Adrenal gland (tissue), 12 donors: ENCODE results near the gene ISLR. TPM values are rescaled to one million over a fixed set of nuclear protein-coding genes. Genes with fewer than 3 reads are reported as not detected.

Source experiments
- DNase-seq, 7 donors: peaks; one replicate each; pipeline ENCODE4 v3.0.0-alpha.2; 2019 to 2020
- H3K27ac ChIP-seq, 5 donors: fragments of 200-600 bp; sonication (generic) in 4 of 5; 1 replicate in 3 of 5; 2 replicates in 2 of 5; pipeline versions ENCODE4 v1.5.1 to v1.8.0; 2016 to 2020; ENCODE audit warnings: mild to moderate bottlenecking in 1 of 5
- H3K27me3 ChIP-seq: fragments of 200-600 bp; 2 replicates; pipeline ENCODE4 v1.8.0; 2021
- H3K36me3 ChIP-seq, 2 donors: fragments of 200-600 bp; replicated peaks in 1 of 2; 1 replicate in 1 of 2; 2 replicates in 1 of 2; pipeline versions ENCODE4 v1.5.1 to v1.8.0; 2018 to 2022
- H3K4me1 ChIP-seq, 2 donors: fragments of 200-600 bp; replicated peaks in 1 of 2; 1 replicate in 1 of 2; 2 replicates in 1 of 2; pipeline versions ENCODE4 v1.5.1 to v1.8.0; 2018 to 2021
- H3K4me3 ChIP-seq, 4 donors: fragments of 200-600 bp; sonication (generic) in 3 of 4; one replicate each; pipeline ENCODE4 v1.5.1; 2016 to 2018
- H3K9me3 ChIP-seq, 3 donors: fragments of 200-600 bp; sonication (generic) in 1 of 3; replicated peaks in 1 of 3; 1 replicate in 2 of 3; 2 replicates in 1 of 3; pipeline versions ENCODE4 v1.5.1 to v1.8.0; 2016 to 2021
- POLR2A ChIP-seq, 2 donors: fragments of 450-650 bp; IDR thresholded peaks; one replicate each; pipeline ENCODE4 v1.6.1; 2017; ENCODE audit warnings: antibody characterized with exemption in 2 of 2, mild to moderate bottlenecking in 2 of 2, moderate library complexity in 1 of 2
- WGBS, 4 donors: extraction: QIAGEN DNeasy Blood & Tissue Kit in 2 of 4; methylation state at CpG; one replicate each; pipeline versions ENCODE4 v1.1.5 to v1.1.7; 2013 to 2017; 5-methylcytosine and 5-hydroxymethylcytosine counted together
- intact Hi-C, 2 donors: fragments of 100-400 bp; cut with DNase I; formaldehyde crosslinking; loops; one replicate each; pipeline versions ENCODE4 v1.14.1 to v1.15.0; 2022 to 2023
- polyA plus RNA-seq, 3 donors: library from polyadenylated mRNA; stranded (reverse); fragments of 200-250 nt in 2 of 3; fragments of 350-450 nt in 1 of 3; fragmentation: Illumina TruSeq in 1 of 3; extraction: RNeasy Lipid Tissue Mini Kit (QIAGEN cat#74804) in 1 of 3; gene quantifications; one replicate each; pipeline ENCODE4 v1.2.3, GENCODE V29; 2013 to 2014
- small RNA-seq, 2 donors: library from RNA; depleted of rRNA; stranded (forward); fragments of <200 nt; gene quantifications; one replicate each; pipeline ENCODE3, GENCODE V24; 2016
- total RNA-seq, 9 donors: library from RNA; depleted of rRNA in 4 of 9; stranded (reverse); fragments of >200 nt in 4 of 9; fragments of 120-200 nt in 1 of 9; fragmentation: NEBNext Ultra II Directional in 1 of 9; extraction: Animal tissue kit (Norgen Biotek cat#: 25700) in 1 of 9; gene quantifications; one replicate each; pipeline versions ENCODE4 v1.1.0 to v1.2.4, GENCODE V29; 2013 to 2023
- TF ChIP-seq, protein P1 (sequence below), 6 experiments: fragments of 450-650 bp in 4 of 6; fragments of 200-600 bp in 2 of 6; sonication (generic) in 1 of 6; IDR thresholded peaks; 1 replicate in 5 of 6; 2 replicates in 1 of 6; pipeline versions ENCODE4 v1.5.1 to v1.8.0; 2016 to 2021; ENCODE audit warnings: antibody characterized with exemption in 6 of 6, mild to moderate bottlenecking in 2 of 6, moderate library complexity in 1 of 6
- donor health status: healthy with polysubstance abuse.
- donor health status: Bipolar disorder and iron deficiency.
- donor health status: DM: yes; HTN: yes; CAD: no.
- donor health status: DM: no; HTN: no; CAD: no.
- donor health status: DM: no; HTN: no; CAD: no.
- donor health status: DM: yes; HTN: yes; CAD: no.

ISLR gene
- total and polyA plus RNA-seq, 12 donors: 6.1 to 63.4 (median 22.9) TPM

DNA sequence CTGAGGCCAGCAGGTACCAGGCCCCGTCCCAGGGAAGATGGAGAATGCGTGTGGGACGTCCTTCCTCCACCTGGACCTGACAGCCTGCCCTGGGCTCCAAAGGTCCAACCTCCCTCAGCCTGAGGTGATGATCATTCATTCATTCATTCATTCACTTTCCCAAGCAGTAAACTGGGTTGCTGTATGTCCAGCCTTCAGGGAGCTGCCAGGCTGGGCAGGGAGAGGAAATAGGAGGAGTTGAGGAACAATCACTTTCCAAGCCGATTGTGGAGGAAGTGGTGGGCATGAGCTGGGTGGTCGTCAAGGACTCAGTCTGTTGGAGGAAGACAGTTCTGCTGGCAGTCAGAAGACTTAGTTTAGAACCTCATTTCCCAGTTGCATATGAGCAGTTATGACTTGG lies 52.4 kb downstream of the ISLR start:
- Histone ChIP-seq H3K9me3 (no peaks in the 10 kb centered on the region), H3K4me3 (no peak overlapping the region), H3K27me3 (no peaks in the 10 kb centered on the region), H3K36me3 (no peaks in the 10 kb centered on the region), H3K4me1 (no peaks in the 10 kb centered on the region), H3K27ac (no peak overlapping the region)
- intact Hi-C loops: no loop called here
- no peak for DNase-seq
- 73 to 84% (median 78%) methylated on average over 5 of the region's 5 CpGs for WGBS, 4 donors
- TF ChIP-seq, protein P1, sequence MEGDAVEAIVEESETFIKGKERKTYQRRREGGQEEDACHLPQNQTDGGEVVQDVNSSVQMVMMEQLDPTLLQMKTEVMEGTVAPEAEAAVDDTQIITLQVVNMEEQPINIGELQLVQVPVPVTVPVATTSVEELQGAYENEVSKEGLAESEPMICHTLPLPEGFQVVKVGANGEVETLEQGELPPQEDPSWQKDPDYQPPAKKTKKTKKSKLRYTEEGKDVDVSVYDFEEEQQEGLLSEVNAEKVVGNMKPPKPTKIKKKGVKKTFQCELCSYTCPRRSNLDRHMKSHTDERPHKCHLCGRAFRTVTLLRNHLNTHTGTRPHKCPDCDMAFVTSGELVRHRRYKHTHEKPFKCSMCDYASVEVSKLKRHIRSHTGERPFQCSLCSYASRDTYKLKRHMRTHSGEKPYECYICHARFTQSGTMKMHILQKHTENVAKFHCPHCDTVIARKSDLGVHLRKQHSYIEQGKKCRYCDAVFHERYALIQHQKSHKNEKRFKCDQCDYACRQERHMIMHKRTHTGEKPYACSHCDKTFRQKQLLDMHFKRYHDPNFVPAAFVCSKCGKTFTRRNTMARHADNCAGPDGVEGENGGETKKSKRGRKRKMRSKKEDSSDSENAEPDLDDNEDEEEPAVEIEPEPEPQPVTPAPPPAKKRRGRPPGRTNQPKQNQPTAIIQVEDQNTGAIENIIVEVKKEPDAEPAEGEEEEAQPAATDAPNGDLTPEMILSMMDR (IDR thresholded peaks at IDR 0.05): no peak
- no peak for TF ChIP-seq POLR2A (IDR thresholded peaks at IDR 0.05)

Small RNAs within 50 kb of the gene (small RNA-seq; reads per million reads assigned to genes)
- 0 reads per million in 2 donors for gene RF00017

Other genes starting within 250 kb of the ISLR start
- gene LOXL1, start 247.2 kb upstream of the ISLR start, total RNA-seq: 10 to 100 TPM in 4 of 9 donors, 1 to 10 TPM in 5; 5.3 to 31.7 (median 8.5) TPM
- 10 to 100 TPM in 2 of 3 donors, 1 to 10 TPM in 1; 8.0 to 58.0 (median 22.5) TPM for gene LOXL1, start 247.2 kb upstream of the ISLR start, polyA plus RNA-seq
- 10 to 100 TPM; 21.7 to 92.2 (median 33.0) TPM for gene STOML1, start 181.4 kb upstream of the ISLR start, total RNA-seq
- gene STOML1, start 181.4 kb upstream of the ISLR start, polyA plus RNA-seq: 10 to 100 TPM in 2 of 3 donors, 1 to 10 TPM in 1; 8.6 to 27.5 (median 23.9) TPM
- 100 to 1,000 TPM in 1 of 9 donors, 10 to 100 TPM in 7, 1 to 10 TPM in 1; 7.0 to 103 (median 63.9) TPM for gene PML, start 179.0 kb upstream of the ISLR start, total RNA-seq
- 10 to 100 TPM; 10.5 to 44.1 (median 37.0) TPM for gene PML, start 179.0 kb upstream of the ISLR start, polyA plus RNA-seq
- gene GOLGA6A, start 91.2 kb upstream of the ISLR start, total RNA-seq: under 1 TPM in 1 of 9 donors, not detected in 8; 0.44 TPM
- gene GOLGA6A, start 91.2 kb upstream of the ISLR start, polyA plus RNA-seq: under 1 TPM in 1 of 3 donors, not detected in 2; 0.03 TPM
- 1 to 10 TPM in 2 of 9 donors, under 1 TPM in 6, not detected in 1; 0.13 to 2.6 (median 0.56) TPM for gene ISLR2, start 43.1 kb upstream of the ISLR start, total RNA-seq
- under 1 TPM; 0.24 to 0.48 (median 0.27) TPM for gene ISLR2, start 43.1 kb upstream of the ISLR start, polyA plus RNA-seq
- gene STRA6, start 29.1 kb downstream of the ISLR start, total RNA-seq: 10 to 100 TPM in 1 of 9 donors, 1 to 10 TPM in 4, under 1 TPM in 2, not detected in 2; 0.22 to 12.6 (median 3.1) TPM
- gene STRA6, start 29.1 kb downstream of the ISLR start, polyA plus RNA-seq: 10 to 100 TPM in 1 of 3 donors, 1 to 10 TPM in 2; 1.2 to 11.7 (median 9.4) TPM
- 1 to 10 TPM in 1 of 9 donors, under 1 TPM in 5, not detected in 3; 0.11 to 1.1 (median 0.22) TPM for gene CCDC33, start 62.6 kb downstream of the ISLR start, total RNA-seq
- gene CCDC33, start 62.6 kb downstream of the ISLR start, polyA plus RNA-seq: under 1 TPM; 0.30 to 0.48 (median 0.42) TPM
- gene CYP11A1, start 193.9 kb downstream of the ISLR start, total RNA-seq: 1,000 to 10,000 TPM in 7 of 9 donors, 100 to 1,000 TPM in 2; 635 to 5,219 (median 1,434) TPM
- gene CYP11A1, start 193.9 kb downstream of the ISLR start, polyA plus RNA-seq: 1,000 to 10,000 TPM in 1 of 3 donors, 100 to 1,000 TPM in 2; 233 to 4,804 (median 738) TPM